ENCODE measurements around the gene CHD6.

The CHD6 gene

GRCh38 chr20:41453010-41453950 is 164.9 kb downstream of the CHD6 start:
- TF ChIP-seq EZH2 (IDR thresholded peaks at IDR 0.05) (no peak), FOXP2 (optimal IDR thresholded peaks at IDR 0.05; ENCODE audit: control extremely low read depth, extremely low read length, insufficient read depth) (no peak), POLR2AphosphoS5 (IDR thresholded peaks at IDR 0.05; ENCODE audit: borderline replicate concordance, low read depth, low read length) (no peak)
- H3K9ac ChIP-seq (ENCODE audit: insufficient read length): no peak overlapping the region
- no peak for DNase-seq (ENCODE audit: low read depth, low spot score)
- H3K36me3 ChIP-seq (ENCODE audit: insufficient read depth, low read length): peaks cover 60% of the 10 kb centered on the region
- no peak overlapping the region for H3K4me3 ChIP-seq
- no peaks in the 10 kb centered on the region for H3K9me3 ChIP-seq (ENCODE audit: low read depth, low read length)
- no peak overlapping the region for H3K27ac ChIP-seq

- Histone ChIP-seq H3K9me3 (ENCODE audit: low read depth, low read length) (no peaks in the 10 kb centered on the region), H3K9ac (ENCODE audit: insufficient read length) (no peak overlapping the region), H3K36me3 (ENCODE audit: insufficient read depth, low read length) (peaks cover 70% of the 10 kb centered on the region), H3K4me3 (no peak overlapping the region), H3K27ac (no peak overlapping the region)
- TF ChIP-seq EZH2 (IDR thresholded peaks at IDR 0.05): no peak
- no peak for TF ChIP-seq FOXP2 (optimal IDR thresholded peaks at IDR 0.05; ENCODE audit: control extremely low read depth, extremely low read length, insufficient read depth)
- no peak for TF ChIP-seq POLR2AphosphoS5 (IDR thresholded peaks at IDR 0.05; ENCODE audit: borderline replicate concordance, low read depth, low read length)
- DNase-seq (ENCODE audit: low read depth, low spot score): no peak
Observed at GRCh38 chr20:41452226-41452625, 166.0 kb downstream of the CHD6 start.

- Histone ChIP-seq H3K9me3 (ENCODE audit: low read depth, low read length) (no peaks in the 10 kb centered on the region), H3K27ac (no peak overlapping the region), H3K4me3 (no peak overlapping the region), H3K36me3 (ENCODE audit: insufficient read depth, low read length) (peaks cover 57% of the 10 kb centered on the region), H3K9ac (ENCODE audit: insufficient read length) (no peak overlapping the region)
- TF ChIP-seq POLR2AphosphoS5 (IDR thresholded peaks at IDR 0.05; ENCODE audit: borderline replicate concordance, low read depth, low read length) (no peak), FOXP2 (optimal IDR thresholded peaks at IDR 0.05; ENCODE audit: control extremely low read depth, extremely low read length, insufficient read depth) (no peak), EZH2 (IDR thresholded peaks at IDR 0.05) (no peak)
- DNase-seq (ENCODE audit: low read depth, low spot score): no peak
Observed at GRCh38 chr20:41447006-41447405, 171.2 kb downstream of the CHD6 start.

- no peak overlapping the region for H3K27ac ChIP-seq
- H3K9me3 ChIP-seq (ENCODE audit: low read depth, low read length): no peaks in the 10 kb centered on the region
- no peak for DNase-seq (ENCODE audit: low read depth, low spot score)
- H3K9ac ChIP-seq (ENCODE audit: insufficient read length): no peak overlapping the region
- TF ChIP-seq EZH2 (IDR thresholded peaks at IDR 0.05) (no peak), FOXP2 (optimal IDR thresholded peaks at IDR 0.05; ENCODE audit: control extremely low read depth, extremely low read length, insufficient read depth) (no peak), POLR2AphosphoS5 (IDR thresholded peaks at IDR 0.05; ENCODE audit: borderline replicate concordance, low read depth, low read length) (no peak)
- H3K4me3 ChIP-seq: no peak overlapping the region
- peaks cover 51% of the 10 kb centered on the region; the same call in 1 of the 2 replicates for H3K36me3 ChIP-seq (ENCODE audit: insufficient read depth, low read length)
Observed at GRCh38 chr20:41446456-41446855, 171.7 kb downstream of the CHD6 start.

GRCh38 chr20:41444821-41445220 is 173.4 kb downstream of the CHD6 start:
- Histone ChIP-seq H3K9me3 (ENCODE audit: low read depth, low read length) (no peaks in the 10 kb centered on the region), H3K27ac (no peak overlapping the region), H3K4me3 (no peak overlapping the region), H3K9ac (ENCODE audit: insufficient read length) (no peak overlapping the region), H3K36me3 (ENCODE audit: insufficient read depth, low read length) (peaks cover 41% of the 10 kb centered on the region; the same call in 1 of the 2 replicates)
- no peak for DNase-seq (ENCODE audit: low read depth, low spot score)
- no peak for TF ChIP-seq FOXP2 (optimal IDR thresholded peaks at IDR 0.05; ENCODE audit: control extremely low read depth, extremely low read length, insufficient read depth)
- no peak for TF ChIP-seq POLR2AphosphoS5 (IDR thresholded peaks at IDR 0.05; ENCODE audit: borderline replicate concordance, low read depth, low read length)
- TF ChIP-seq EZH2 (IDR thresholded peaks at IDR 0.05): no peak

- Histone ChIP-seq H3K27ac (no peak overlapping the region), H3K4me3 (no peak overlapping the region), H3K9me3 (ENCODE audit: low read depth, low read length) (no peaks in the 10 kb centered on the region), H3K9ac (ENCODE audit: insufficient read length) (no peak overlapping the region), H3K36me3 (ENCODE audit: insufficient read depth, low read length) (peaks cover 46% of the 10 kb centered on the region; the same call in 1 of the 2 replicates)
- TF ChIP-seq POLR2AphosphoS5 (IDR thresholded peaks at IDR 0.05; ENCODE audit: borderline replicate concordance, low read depth, low read length): no peak
- no peak for TF ChIP-seq EZH2 (IDR thresholded peaks at IDR 0.05)
- no peak for TF ChIP-seq FOXP2 (optimal IDR thresholded peaks at IDR 0.05; ENCODE audit: control extremely low read depth, extremely low read length, insufficient read depth)
- DNase-seq (ENCODE audit: low read depth, low spot score): no peak
Observed at GRCh38 chr20:41443691-41444090, 174.5 kb downstream of the CHD6 start.

GRCh38 chr20:41440882-41441281 is 177.3 kb downstream of the CHD6 start:
- Histone ChIP-seq H3K36me3 (ENCODE audit: insufficient read depth, low read length) (peaks cover 36% of the 10 kb centered on the region; the same call in 1 of the 2 replicates), H3K4me3 (no peak overlapping the region), H3K9ac (ENCODE audit: insufficient read length) (no peak overlapping the region), H3K9me3 (ENCODE audit: low read depth, low read length) (no peaks in the 10 kb centered on the region), H3K27ac (no peak overlapping the region)
- TF ChIP-seq POLR2AphosphoS5 (IDR thresholded peaks at IDR 0.05; ENCODE audit: borderline replicate concordance, low read depth, low read length) (no peak), EZH2 (IDR thresholded peaks at IDR 0.05) (no peak), FOXP2 (optimal IDR thresholded peaks at IDR 0.05; ENCODE audit: control extremely low read depth, extremely low read length, insufficient read depth) (no peak)
- DNase-seq (ENCODE audit: low read depth, low spot score): no peak

- Histone ChIP-seq H3K4me3 (no peak overlapping the region), H3K9me3 (ENCODE audit: low read depth, low read length) (no peaks in the 10 kb centered on the region), H3K9ac (ENCODE audit: insufficient read length) (no peak overlapping the region), H3K36me3 (ENCODE audit: insufficient read depth, low read length) (peaks cover 44% of the 10 kb centered on the region; the same call in 1 of the 2 replicates), H3K27ac (no peak overlapping the region)
- no peak for DNase-seq (ENCODE audit: low read depth, low spot score)
- TF ChIP-seq POLR2AphosphoS5 (IDR thresholded peaks at IDR 0.05; ENCODE audit: borderline replicate concordance, low read depth, low read length): no peak
- no peak for TF ChIP-seq EZH2 (IDR thresholded peaks at IDR 0.05)
- no peak for TF ChIP-seq FOXP2 (optimal IDR thresholded peaks at IDR 0.05; ENCODE audit: control extremely low read depth, extremely low read length, insufficient read depth)
Observed at GRCh38 chr20:41437836-41438235, 180.3 kb downstream of the CHD6 start.

Data from SK-N-MC (cell line).